ENCODE data around the gene MGLL.

- TF ChIP-seq CTCF (IDR thresholded peaks at IDR 0.05; ENCODE audit: insufficient read depth, low read depth, low read length): no peak
- TF ChIP-seq EZH2 (IDR thresholded peaks at IDR 0.05; ENCODE audit: insufficient read depth, low read length): no peak
Observed at GRCh38 chr3:127678315-127678599, 144.1 kb downstream of the MGLL start.
